Activated CD8-positive, alpha-beta T cell treated with anti-CD3 and anti-CD28 coated beads, Interleukin-2, amount 10 ng/mL, durations not matched to agents 7 days and 5 days (primary cell): ENCODE results near the gene UGT3A1. TPM values are rescaled to one million over a fixed set of nuclear protein-coding genes. Genes with fewer than 3 reads are reported as not detected.
"Not testable (repeated sequence)": the region's sequence is repeated elsewhere in the genome, so short reads cannot be mapped to it uniquely, and the experiment has no call there.

Experiments
- ATAC-seq: fragments of 150-1000 bp; cut with Tn5 transposase; one replicate; pipeline ENCODE4 v1.10.0; 2021; ENCODE audit warnings: moderate library complexity
- CTCF ChIA-PET: fragments of 350-600 bp; sonication (Branson Sonifier 250); formaldehyde crosslinking; loops from one replicate; lab custom pipeline; 2021; ENCODE audit warnings: antibody characterized with exemption; lab: Charles Lee
- POLR2A ChIA-PET: fragments of 350-600 bp; sonication (Branson Sonifier 250); formaldehyde crosslinking; loops from one replicate; lab custom pipeline; 2021; ENCODE audit warnings: antibody characterized with exemption; lab: Charles Lee
- DNase-seq: peaks from one replicate; pipeline ENCODE4 v3.0.0-alpha.2; 2020
- H3K27ac Mint-ChIP-seq: one replicate; pipeline ENCODE4 v1.8.0; 2021; ENCODE audit warnings: mild to moderate bottlenecking, mixed read lengths
- H3K27me3 Mint-ChIP-seq: one replicate; pipeline ENCODE4 v1.8.0; 2021; ENCODE audit warnings: low read depth, mixed read lengths
- H3K36me3 Mint-ChIP-seq: one replicate; pipeline ENCODE4 v1.8.0; 2021; ENCODE audit warnings: low read depth, mixed read lengths
- H3K4me1 Mint-ChIP-seq: one replicate; pipeline ENCODE4 v1.8.0; 2021; ENCODE audit warnings: low read depth, mixed read lengths
- H3K4me3 Mint-ChIP-seq: one replicate; pipeline ENCODE4 v1.8.0; 2021; ENCODE audit warnings: mild to moderate bottlenecking, mixed read lengths
- H3K9me3 Mint-ChIP-seq: one replicate; pipeline ENCODE4 v1.8.0; 2022; ENCODE audit warnings: mixed read lengths; ENCODE audit not compliant: insufficient read depth
- total RNA-seq, 2 experiments: library from RNA; stranded (reverse); gene quantifications; one replicate each; pipeline ENCODE4 v1.2.3, GENCODE V29; 2021

UGT3A1 gene
- total RNA-seq, 2 experiments from 2014 or later: not detected

GRCh38 chr5:35979715-35980114 lies 11.5 kb downstream of the UGT3A1 start:
- Mint-ChIP-seq H3K4me3 (no peak overlapping the region), H3K36me3 (no peaks in the 10 kb centered on the region), H3K27me3 (no peaks in the 10 kb centered on the region), H3K27ac (no peak overlapping the region), H3K9me3 (peaks cover 19% of the 10 kb centered on the region), H3K4me1 (no peaks in the 10 kb centered on the region)
- DNase-seq: no peak
- ATAC-seq: no peak
- ChIA-PET CTCF (no interaction called here), POLR2A (no interaction called here)

GRCh38 chr5:35976859-35977258 lies 14.3 kb downstream of the UGT3A1 start:
- CTCF ChIA-PET, H3K27me3 Mint-ChIP-seq, ATAC-seq, POLR2A ChIA-PET, H3K4me3 Mint-ChIP-seq, H3K4me1 Mint-ChIP-seq, DNase-seq, H3K36me3 Mint-ChIP-seq, H3K27ac Mint-ChIP-seq: not testable (repeated sequence)
- H3K9me3 Mint-ChIP-seq: peaks cover 15% of the 10 kb centered on the region

- ChIA-PET CTCF (no interaction called here), POLR2A (no interaction called here)
- DNase-seq: no peak
- no peak for ATAC-seq
- H3K4me3 Mint-ChIP-seq: no peak overlapping the region
- H3K4me1 Mint-ChIP-seq: no peaks in the 10 kb centered on the region
- no peaks in the 10 kb centered on the region for H3K9me3 Mint-ChIP-seq
- no peak overlapping the region for H3K27ac Mint-ChIP-seq
- H3K27me3 Mint-ChIP-seq: no peaks in the 10 kb centered on the region
- H3K36me3 Mint-ChIP-seq: no peaks in the 10 kb centered on the region
Measured at GRCh38 chr5:35974570-35974969, 16.6 kb downstream of the UGT3A1 start.

- H3K36me3 Mint-ChIP-seq: no peaks in the 10 kb centered on the region
- H3K4me3 Mint-ChIP-seq: no peak overlapping the region
- CTCF ChIA-PET: no interaction called here
- H3K4me1 Mint-ChIP-seq: no peaks in the 10 kb centered on the region
- H3K9me3 Mint-ChIP-seq: no peaks in the 10 kb centered on the region
- POLR2A ChIA-PET: no interaction called here
- no peak overlapping the region for H3K27ac Mint-ChIP-seq
- H3K27me3 Mint-ChIP-seq: peaks cover 9% of the 10 kb centered on the region
- ATAC-seq (no peak), DNase-seq (no peak)
Measured at GRCh38 chr5:35971878-35972210, 19.3 kb downstream of the UGT3A1 start.

- no peak overlapping the region for H3K4me3 Mint-ChIP-seq
- no peaks in the 10 kb centered on the region for H3K4me1 Mint-ChIP-seq
- DNase-seq (no peak), ATAC-seq (no peak)
- H3K27me3 Mint-ChIP-seq: peaks cover 11% of the 10 kb centered on the region
- H3K9me3 Mint-ChIP-seq: no peaks in the 10 kb centered on the region
- H3K36me3 Mint-ChIP-seq: no peaks in the 10 kb centered on the region
- ChIA-PET CTCF (no interaction called here), POLR2A (no interaction called here)
- no peak overlapping the region for H3K27ac Mint-ChIP-seq
Measured at GRCh38 chr5:35971186-35971877, 19.9 kb downstream of the UGT3A1 start.

- Mint-ChIP-seq H3K4me1 (no peaks in the 10 kb centered on the region), H3K36me3 (no peaks in the 10 kb centered on the region), H3K9me3 (no peaks in the 10 kb centered on the region), H3K27me3 (peaks cover 12% of the 10 kb centered on the region), H3K27ac (no peak overlapping the region), H3K4me3 (no peak overlapping the region)
- CTCF ChIA-PET: interaction anchor here (1.3 kb wide), 1 partner anchor 10 kb away, joined by 5 read pairs; no protein-coding TSS in a partner anchor
- no peak for DNase-seq
- ATAC-seq: no peak
- POLR2A ChIA-PET: no interaction called here
Measured at GRCh38 chr5:35963381-35963843, 27.8 kb downstream of the UGT3A1 start.

GRCh38 chr5:35960328-35960727 lies 30.9 kb downstream of the UGT3A1 start:
- H3K4me1 Mint-ChIP-seq: no peaks in the 10 kb centered on the region
- ATAC-seq (no peak), DNase-seq (no peak)
- ChIA-PET CTCF (no interaction called here), POLR2A (no interaction called here)
- H3K36me3 Mint-ChIP-seq: no peaks in the 10 kb centered on the region
- no peaks in the 10 kb centered on the region for H3K9me3 Mint-ChIP-seq
- H3K27ac Mint-ChIP-seq: no peak overlapping the region
- H3K4me3 Mint-ChIP-seq: no peak overlapping the region
- H3K27me3 Mint-ChIP-seq: peaks cover 6% of the 10 kb centered on the region

- DNase-seq (no peak), ATAC-seq (no peak)
- peaks cover 8% of the 10 kb centered on the region for H3K4me1 Mint-ChIP-seq
- no peaks in the 10 kb centered on the region for H3K36me3 Mint-ChIP-seq
- peaks cover 34% of the 10 kb centered on the region for H3K27me3 Mint-ChIP-seq
- H3K27ac Mint-ChIP-seq: no peak overlapping the region
- ChIA-PET CTCF (no interaction called here), POLR2A (no interaction called here)
- no peak overlapping the region for H3K4me3 Mint-ChIP-seq
- no peaks in the 10 kb centered on the region for H3K9me3 Mint-ChIP-seq
Measured at GRCh38 chr5:35956429-35956828, 34.8 kb downstream of the UGT3A1 start.

GRCh38 chr5:35954175-35954574 lies 37.0 kb downstream of the UGT3A1 start:
- POLR2A ChIA-PET: no interaction called here
- peaks cover 8% of the 10 kb centered on the region for H3K4me1 Mint-ChIP-seq
- peaks cover 36% of the 10 kb centered on the region for H3K27me3 Mint-ChIP-seq
- DNase-seq (peak; percentile 49), ATAC-seq (peak; percentile 63)
- CTCF ChIA-PET: no interaction called here
- H3K4me3 Mint-ChIP-seq: no peak overlapping the region
- no peaks in the 10 kb centered on the region for H3K9me3 Mint-ChIP-seq
- no peak overlapping the region for H3K27ac Mint-ChIP-seq
- H3K36me3 Mint-ChIP-seq: no peaks in the 10 kb centered on the region

- H3K9me3 Mint-ChIP-seq: no peaks in the 10 kb centered on the region
- H3K4me1 Mint-ChIP-seq: no peaks in the 10 kb centered on the region
- DNase-seq (no peak), ATAC-seq (no peak)
- H3K4me3 Mint-ChIP-seq: no peak overlapping the region
- H3K36me3 Mint-ChIP-seq: no peaks in the 10 kb centered on the region
- H3K27me3 Mint-ChIP-seq: peaks cover 11% of the 10 kb centered on the region
- ChIA-PET POLR2A (no interaction called here), CTCF (no interaction called here)
- H3K27ac Mint-ChIP-seq: no peak overlapping the region
Measured at GRCh38 chr5:35947085-35947484, 44.1 kb downstream of the UGT3A1 start.

GRCh38 chr5:35939639-35940038 lies 51.6 kb downstream of the UGT3A1 start:
- Mint-ChIP-seq H3K27me3 (peaks cover 17% of the 10 kb centered on the region), H3K9me3 (no peaks in the 10 kb centered on the region)
- CTCF ChIA-PET: interaction anchor here (1.3 to 1.8 kb wide), 2 partner anchors 9 to 12 kb away, joined by 6 read pairs; no protein-coding TSS in a partner anchor

GRCh38 chr5:35938568-35939227 lies 52.5 kb downstream of the UGT3A1 start, which contains the start of gene CAPSL:
CAPSL (minus strand) TSS chr5:35938622; CDS start chr5:35921120, 17,502 bp downstream.
- DNase-seq: no peak
- Mint-ChIP-seq H3K4me3 (no peak within 1 kb of the TSS), H3K9me3 (no peaks in the 10 kb centered on the region), H3K36me3 (no peaks in the 10 kb centered on the region), H3K4me1 (no peaks in the 10 kb centered on the region), H3K27me3 (peaks cover 17% of the 10 kb centered on the region), H3K27ac (no peak within 1 kb of the TSS)
- ChIA-PET POLR2A (no interaction called here), CTCF (interaction anchor here (1.3 to 1.8 kb wide), 2 partner anchors 8 to 11 kb away, joined by 6 read pairs; no protein-coding TSS in a partner anchor)
- no peak for ATAC-seq

More at GRCh38 chr5:35939639-35940038, 51.6 kb downstream of the UGT3A1 start:
- H3K4me3 Mint-ChIP-seq: no peak overlapping the region
- no peaks in the 10 kb centered on the region for H3K4me1 Mint-ChIP-seq
- no peaks in the 10 kb centered on the region for H3K36me3 Mint-ChIP-seq
- ATAC-seq: no peak
- POLR2A ChIA-PET: no interaction called here
- no peak overlapping the region for H3K27ac Mint-ChIP-seq
- no peak for DNase-seq
